ENCODE measurements around the gene ME1. TPM values are rescaled to one million over a fixed set of nuclear protein-coding genes. Genes with fewer than 3 reads are reported as not detected.
"Not testable (repeated sequence)": the region's sequence is repeated elsewhere in the genome, so short reads cannot be mapped to it uniquely, and the experiment has no call there.

Gene ME1
- total RNA-seq, 1 donor from 2014 or later = 12.8 TPM

- Histone ChIP-seq H3K27ac (no peak overlapping the region), H3K9me3 (no peaks in the 10 kb centered on the region), H3K4me3 (no peak overlapping the region), H3K4me1 (no peaks in the 10 kb centered on the region), H3K27me3 (no peaks in the 10 kb centered on the region), H3K36me3 (no peaks in the 10 kb centered on the region)
- no peak for TF ChIP-seq CTCF (IDR thresholded peaks at IDR 0.05)
- TF ChIP-seq POLR2AphosphoS5 (IDR thresholded peaks at IDR 0.05; ENCODE audit: insufficient read depth in 1 of 2, low read depth in 1 of 2) = no peak
- TF ChIP-seq POLR2A (IDR thresholded peaks at IDR 0.05) = no peak
- intact Hi-C loops (cut with DNase I) = no loop called here
- DNase-seq (ENCODE audit: extremely low spot score in 2 of 2) = no peak
Observed at GRCh38 chr6:83257791-83258190, 173.1 kb downstream of the ME1 start.

DNA sequence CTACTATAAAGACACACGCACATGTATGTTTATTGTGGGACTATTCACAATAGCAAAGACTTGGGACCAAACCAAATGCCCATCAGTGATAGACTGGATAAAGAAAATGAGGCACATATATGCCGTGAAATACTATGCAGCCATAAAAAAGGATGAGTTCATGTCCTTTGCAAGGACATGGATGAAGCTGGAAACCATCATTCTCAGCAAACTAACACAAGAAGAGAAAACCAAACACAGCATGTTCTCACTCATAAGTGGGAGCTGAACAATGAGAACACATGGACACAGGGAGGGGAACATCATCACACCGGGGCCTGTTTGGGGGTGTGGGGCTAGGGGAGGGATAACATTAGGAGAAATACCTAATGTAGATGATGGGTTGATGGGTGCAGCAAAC lies 174.1 kb downstream of the ME1 start:
- H3K27me3 ChIP-seq; H3K36me3 ChIP-seq; H3K27ac ChIP-seq; H3K4me1 ChIP-seq; H3K9me3 ChIP-seq; intact Hi-C loops (cut with DNase I); DNase-seq (ENCODE audit: extremely low spot score in 2 of 2); H3K4me3 ChIP-seq: not testable (repeated sequence)

DNA sequence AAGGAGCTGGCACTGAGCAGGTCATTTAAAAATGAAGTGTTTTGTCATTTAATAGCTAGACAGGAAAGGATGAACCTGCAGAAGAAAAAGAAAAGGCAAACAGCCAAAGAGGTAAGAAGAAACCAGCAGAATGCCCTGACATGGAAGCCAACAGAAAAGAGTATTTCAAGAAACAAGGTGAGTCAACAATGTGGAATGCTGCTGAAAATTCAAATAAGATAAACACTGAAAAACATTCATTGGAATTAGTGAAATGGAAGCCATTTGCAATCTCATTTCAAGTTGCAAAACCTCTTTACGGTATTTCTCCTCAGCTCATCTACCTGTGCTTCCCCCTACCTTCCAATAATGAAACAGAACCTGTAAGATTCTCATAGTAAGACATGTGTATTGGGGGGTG lies 178.1 kb downstream of the ME1 start:
- no peak overlapping the region for H3K27ac ChIP-seq
- no peaks in the 10 kb centered on the region for H3K36me3 ChIP-seq
- H3K9me3 ChIP-seq = no peaks in the 10 kb centered on the region
- H3K4me1 ChIP-seq = no peaks in the 10 kb centered on the region
- no peak overlapping the region for H3K4me3 ChIP-seq
- TF ChIP-seq POLR2AphosphoS5 (IDR thresholded peaks at IDR 0.05; ENCODE audit: insufficient read depth in 1 of 2, low read depth in 1 of 2) (no peak), CTCF (IDR thresholded peaks at IDR 0.05) (no peak), POLR2A (IDR thresholded peaks at IDR 0.05) (no peak)
- no peaks in the 10 kb centered on the region for H3K27me3 ChIP-seq
- intact Hi-C loops (cut with DNase I) = no loop called here
- no peak for DNase-seq (ENCODE audit: extremely low spot score in 2 of 2)

GRCh38 chr6:83250235-83250634 lies 180.6 kb downstream of the ME1 start:
- TF ChIP-seq POLR2AphosphoS5 (IDR thresholded peaks at IDR 0.05; ENCODE audit: insufficient read depth in 1 of 2, low read depth in 1 of 2) (no peak), POLR2A (IDR thresholded peaks at IDR 0.05) (no peak), CTCF (IDR thresholded peaks at IDR 0.05) (no peak)
- intact Hi-C loops (cut with DNase I) = no loop called here
- DNase-seq (ENCODE audit: extremely low spot score in 2 of 2) = no peak
- no peak overlapping the region for H3K4me3 ChIP-seq
- no peak overlapping the region for H3K27ac ChIP-seq
- no peaks in the 10 kb centered on the region for H3K4me1 ChIP-seq
- no peaks in the 10 kb centered on the region for H3K9me3 ChIP-seq
- H3K27me3 ChIP-seq = no peaks in the 10 kb centered on the region
- H3K36me3 ChIP-seq = no peaks in the 10 kb centered on the region

DNA sequence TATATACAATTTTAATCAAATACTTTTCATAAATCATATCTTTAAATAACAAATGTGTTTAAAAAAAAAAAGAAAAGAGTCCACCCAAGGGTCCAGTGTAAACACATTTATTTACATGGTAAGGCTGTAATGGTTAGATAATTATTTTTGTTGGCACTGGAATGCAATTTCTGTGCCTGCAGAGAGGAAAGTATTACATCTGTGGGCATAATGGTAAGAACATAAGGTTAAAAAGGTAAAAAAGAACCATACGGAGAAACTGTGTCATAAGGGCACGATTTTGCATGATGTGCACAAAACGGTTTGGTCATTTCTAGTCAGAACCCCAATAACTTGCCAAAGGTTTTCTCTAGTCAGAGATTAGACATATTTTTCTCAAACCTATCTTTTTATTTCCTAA lies 183.4 kb downstream of the ME1 start:
- Histone ChIP-seq H3K27ac (no peak overlapping the region), H3K4me3 (no peak overlapping the region), H3K4me1 (no peaks in the 10 kb centered on the region), H3K36me3 (no peaks in the 10 kb centered on the region), H3K27me3 (no peaks in the 10 kb centered on the region), H3K9me3 (no peaks in the 10 kb centered on the region)
- TF ChIP-seq POLR2A (IDR thresholded peaks at IDR 0.05) = no peak
- intact Hi-C loops (cut with DNase I) = no loop called here
- DNase-seq (ENCODE audit: extremely low spot score in 2 of 2) = no peak

DNA sequence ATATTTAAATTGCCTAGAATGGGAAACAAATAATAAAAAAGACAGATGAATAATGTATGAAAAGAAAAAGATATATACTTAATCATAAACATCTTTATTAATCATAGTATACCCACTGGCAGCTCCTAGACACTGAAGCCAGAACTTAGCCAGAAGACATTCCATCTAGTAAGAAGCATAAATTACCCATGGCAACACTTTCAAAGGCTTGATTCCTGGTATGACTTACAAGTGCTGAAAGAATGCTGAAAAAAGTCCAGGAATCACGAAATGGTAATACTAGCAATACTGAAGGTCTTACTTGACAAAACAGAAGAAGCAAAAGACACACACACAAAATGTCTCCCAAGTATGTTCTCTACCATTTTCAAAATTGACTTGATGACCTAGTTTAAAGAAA lies 199.7 kb downstream of the ME1 start:
- H3K9me3 ChIP-seq = no peaks in the 10 kb centered on the region
- H3K36me3 ChIP-seq = no peaks in the 10 kb centered on the region
- no peaks in the 10 kb centered on the region for H3K27me3 ChIP-seq
- DNase-seq (ENCODE audit: extremely low spot score in 2 of 2) = no peak
- H3K4me1 ChIP-seq = no peaks in the 10 kb centered on the region
- TF ChIP-seq CTCF (IDR thresholded peaks at IDR 0.05) (no peak), POLR2AphosphoS5 (IDR thresholded peaks at IDR 0.05; ENCODE audit: insufficient read depth in 1 of 2, low read depth in 1 of 2) (no peak), POLR2A (IDR thresholded peaks at IDR 0.05) (no peak)
- H3K27ac ChIP-seq = no peak overlapping the region
- H3K4me3 ChIP-seq = no peak overlapping the region
- intact Hi-C loops (cut with DNase I) = no loop called here

Measured in vagina (tissue), 2 donors.